Esophagus muscularis mucosa (tissue), 4 donors: ENCODE results near the gene CDK4. TPM values are rescaled to one million over a fixed set of nuclear protein-coding genes. Genes with fewer than 3 reads are reported as not detected.

ENCODE experiments used
- DNase-seq: peaks from one replicate; pipeline ENCODE4 v3.0.0-alpha.2; 2017; ENCODE audit errors: extremely low spot score
- H3K27ac ChIP-seq, 4 donors: fragments of 200-600 bp; sonication (generic); replicated peaks in 1 of 4; 1 replicate in 3 of 4; 2 replicates in 1 of 4; pipeline ENCODE4 v1.5.1; 2016 to 2019; ENCODE audit warnings: mild to moderate bottlenecking in 1 of 4
- H3K27me3 ChIP-seq, 4 donors: fragments of 200-600 bp; sonication (generic); one replicate each; pipeline versions ENCODE4 v1.5.1 to v1.6.0; 2016 to 2019
- H3K36me3 ChIP-seq, 4 donors: fragments of 200-600 bp; sonication (generic); one replicate each; pipeline ENCODE4 v1.5.1; 2016 to 2019
- H3K4me1 ChIP-seq, 4 donors: fragments of 200-600 bp; sonication (generic); one replicate each; pipeline ENCODE4 v1.5.1; 2016 to 2019
- H3K4me3 ChIP-seq, 4 donors: fragments of 200-600 bp; sonication (generic); 1 replicate in 2 of 4; 2 replicates in 2 of 4; pipeline ENCODE4 v1.5.1; 2016 to 2019; ENCODE audit warnings: mild to moderate bottlenecking in 4 of 4, moderate library complexity in 1 of 4
- H3K9me3 ChIP-seq, 4 donors: fragments of 200-600 bp; sonication (generic); 1 replicate in 3 of 4; 2 replicates in 1 of 4; pipeline ENCODE4 v1.5.1; 2016 to 2019
- CTCF ChIP-seq, 3 experiments: fragments of 200-600 bp in 2 of 3; fragments of 450-650 bp in 1 of 3; sonication (generic) in 2 of 3; IDR thresholded peaks; one replicate each; pipeline ENCODE4 v1.5.1; 2017 to 2019; ENCODE audit warnings: antibody characterized with exemption in 3 of 3, mild to moderate bottlenecking in 2 of 3, moderate library complexity in 1 of 3
- EP300 ChIP-seq: sonication (generic); formaldehyde crosslinking; IDR thresholded peaks from one replicate; pipeline ENCODE4 v1.6.1; 2017; ENCODE audit warnings: antibody characterized with exemption
- POLR2A ChIP-seq: fragments of 450-650 bp; IDR thresholded peaks from one replicate; pipeline ENCODE4 v1.6.1; 2017; ENCODE audit warnings: antibody characterized with exemption, moderate library complexity, mild to moderate bottlenecking, low read depth
- POLR2AphosphoS5 ChIP-seq, 2 donors: sonication (generic); formaldehyde crosslinking; IDR thresholded peaks; one replicate each; pipeline ENCODE4 v1.6.1; 2017; ENCODE audit warnings: antibody characterized with exemption in 2 of 2
- WGBS: methylation state at CpG from one replicate; pipeline ENCODE4 v1.1.5; 2018; 5-methylcytosine and 5-hydroxymethylcytosine counted together
- intact Hi-C: fragments of 100-400 bp; cut with DNase I; formaldehyde crosslinking; loops from one replicate; pipeline ENCODE4 v1.15.1; 2023
- total RNA-seq, 4 donors: library from RNA; depleted of rRNA; stranded (reverse); fragments of >200 nt; gene quantifications; one replicate each; pipeline versions ENCODE4 v1.1.0 to v1.2.1, GENCODE V29; 2016

Gene CDK4
- total RNA-seq, 4 donors from 2014 or later = 43.6 to 85.7 (median 71.3) TPM

- peaks cover 16 to 94% (median 53%) of the 10 kb centered on the region in 4 donors for H3K27me3 ChIP-seq
- 85% methylated on average over 4 of the region's 4 CpGs for WGBS
Observed at GRCh38 chr12:57734591-57734990, 17.5 kb downstream of the CDK4 start.

GRCh38 chr12:57733928-57734327 lies 18.2 kb downstream of the CDK4 start:
- Histone ChIP-seq H3K9me3 (no peaks in the 10 kb centered on the region), H3K27ac (no peak overlapping the region), H3K4me1 (peaks cover 36 to 38% (median 37%) of the 10 kb centered on the region in 4 donors), H3K36me3 (no peaks in the 10 kb centered on the region), H3K4me3 (no peak overlapping the region), H3K27me3 (peaks cover 16 to 87% (median 48%) of the 10 kb centered on the region in 4 donors)
- no peak for DNase-seq
- TF ChIP-seq EP300 = no peak
- no peak for TF ChIP-seq POLR2AphosphoS5 (IDR thresholded peaks at IDR 0.05)
- no peak for TF ChIP-seq POLR2A
- intact Hi-C loops = no loop called here
- no CpG with 5 or more reads among the region's 6 CpGs for WGBS

More at GRCh38 chr12:57734591-57734990, 17.5 kb downstream of the CDK4 start:
- Histone ChIP-seq H3K4me3 (no peak overlapping the region), H3K4me1 (peaks cover 38 to 43% (median 40%) of the 10 kb centered on the region in 4 donors), H3K36me3 (no peaks in the 10 kb centered on the region), H3K27ac (no peak overlapping the region), H3K9me3 (no peaks in the 10 kb centered on the region)
- DNase-seq = no peak
- no peak for TF ChIP-seq EP300
- no peak for TF ChIP-seq POLR2A
- TF ChIP-seq CTCF (IDR thresholded peaks at IDR 0.05) = no peak
- TF ChIP-seq POLR2AphosphoS5 (IDR thresholded peaks at IDR 0.05) = no peak
- intact Hi-C loops = no loop called here

GRCh38 chr12:57732726-57733593 lies 19.1 kb downstream of the CDK4 start:
- Histone ChIP-seq H3K27ac (no peak overlapping the region), H3K4me3 (no peak overlapping the region), H3K27me3 (peaks cover 16 to 85% (median 38%) of the 10 kb centered on the region in 4 donors), H3K36me3 (no peaks in the 10 kb centered on the region), H3K4me1 (peaks cover 27 to 29% (median 28%) of the 10 kb centered on the region in 4 donors), H3K9me3 (no peaks in the 10 kb centered on the region)
- no peak for DNase-seq
- TF ChIP-seq POLR2A (no peak), CTCF (IDR thresholded peaks at IDR 0.05) (no peak), EP300 (no peak), POLR2AphosphoS5 (IDR thresholded peaks at IDR 0.05) (no peak)
- 82% methylated on average over 10 of the region's 11 CpGs for WGBS
- intact Hi-C loops = no loop called here

DNA sequence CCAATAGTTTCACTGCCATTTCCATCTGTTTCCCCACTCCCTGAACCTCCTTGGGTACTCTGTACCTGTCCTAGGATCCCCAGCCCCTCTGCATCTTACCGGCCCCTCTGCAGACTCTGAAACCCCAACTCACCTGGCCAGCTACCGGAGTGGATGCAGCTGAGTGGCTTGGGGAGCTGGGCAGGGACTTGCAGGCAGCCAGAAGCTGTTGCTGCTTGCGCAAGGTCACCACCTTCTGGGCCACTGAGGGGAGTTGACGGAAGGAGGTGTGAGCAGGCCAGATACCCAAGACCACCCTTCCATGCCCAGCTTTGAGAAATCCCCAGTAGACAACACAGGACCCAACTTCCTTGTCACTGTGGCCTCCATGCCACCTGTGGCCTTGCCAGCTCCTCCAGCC lies 19.8 kb downstream of the CDK4 start:
- no peak overlapping the region for H3K27ac ChIP-seq
- no peak for DNase-seq
- H3K36me3 ChIP-seq = no peaks in the 10 kb centered on the region
- intact Hi-C loops = no loop called here
- H3K4me3 ChIP-seq = no peak overlapping the region
- H3K9me3 ChIP-seq = no peaks in the 10 kb centered on the region
- H3K4me1 ChIP-seq = peaks cover 21 to 28% (median 23%) of the 10 kb centered on the region in 4 donors
- 75% methylated on average over 3 of the region's 4 CpGs for WGBS
- peaks cover 12 to 85% (median 34%) of the 10 kb centered on the region in 4 donors for H3K27me3 ChIP-seq
- no peak for TF ChIP-seq POLR2AphosphoS5 (IDR thresholded peaks at IDR 0.05)
- TF ChIP-seq CTCF (IDR thresholded peaks at IDR 0.05) = no peak
- TF ChIP-seq POLR2A = no peak
- TF ChIP-seq EP300 = no peak

GRCh38 chr12:57731411-57732080 lies 20.6 kb downstream of the CDK4 start:
- DNase-seq = no peak
- TF ChIP-seq POLR2A (no peak), POLR2AphosphoS5 (IDR thresholded peaks at IDR 0.05) (no peak), CTCF (IDR thresholded peaks at IDR 0.05) (no peak), EP300 (no peak)
- intact Hi-C loops = no loop called here
- H3K36me3 ChIP-seq = no peaks in the 10 kb centered on the region
- 83% methylated on average over 19 of the region's 19 CpGs for WGBS
- H3K27ac ChIP-seq = no peak overlapping the region
- no peak overlapping the region for H3K4me3 ChIP-seq
- H3K9me3 ChIP-seq = no peaks in the 10 kb centered on the region
- H3K27me3 ChIP-seq = peaks cover 14 to 85% (median 29%) of the 10 kb centered on the region in 4 donors
- H3K4me1 ChIP-seq = peaks cover 21 to 28% (median 23%) of the 10 kb centered on the region in 4 donors
